GM23338 (cell line): Measurements from ENCODE around the gene C2CD5. TPM values are rescaled to one million over a fixed set of nuclear protein-coding genes. Genes with fewer than 3 reads are reported as not detected.

Experiments
- ATAC-seq: fragments of 200-7000 bp; cut with Tn5 transposase; 3 replicates; pipeline ENCODE4 v1.9.1; 2020
- DNase-seq: peaks from one replicate; pipeline ENCODE4 v3.0.0-alpha.2; 2015; ENCODE audit warnings: low spot score
- H2AFZ ChIP-seq: fragments of 200-600 bp; sonication (generic); 2 replicates; pipeline ENCODE4 v1.8.0; 2016; ENCODE audit warnings: antibody characterized with exemption, mild to moderate bottlenecking, moderate library complexity
- H3F3A ChIP-seq: fragments of 200-600 bp; sonication (generic); replicated peaks from 2 replicates; pipeline ENCODE4 v1.8.0; 2017; ENCODE audit warnings: antibody characterized with exemption, mixed run types, low read depth
- H3K27ac ChIP-seq: fragments of 200-600 bp; sonication (generic); 2 replicates; pipeline ENCODE4 v1.6.1; 2016; ENCODE audit warnings: low read depth
- H3K27me3 ChIP-seq: fragments of 200-600 bp; sonication (generic); 2 replicates; pipeline ENCODE4 v1.8.0; 2016; ENCODE audit warnings: mild to moderate bottlenecking, mixed run types, moderate library complexity; ENCODE audit not compliant: insufficient read depth
- H3K36me3 ChIP-seq: fragments of 200-600 bp; sonication (generic); 2 replicates; pipeline ENCODE4 v1.8.0; 2016; ENCODE audit warnings: mild to moderate bottlenecking; ENCODE audit not compliant: insufficient read depth
- H3K4me1 ChIP-seq: fragments of 200-600 bp; sonication (generic); 2 replicates; pipeline ENCODE4 v1.8.0; 2016; ENCODE audit warnings: mild to moderate bottlenecking, moderate library complexity; ENCODE audit not compliant: insufficient read depth
- H3K4me2 ChIP-seq: fragments of 200-600 bp; sonication (generic); 2 replicates; pipeline ENCODE4 v1.7.1; 2017; ENCODE audit warnings: mixed run types
- H3K4me3 ChIP-seq: fragments of 200-600 bp; sonication (generic); 2 replicates; pipeline ENCODE4 v1.6.1; 2016; ENCODE audit warnings: mixed run types
- H3K79me2 ChIP-seq: fragments of 200-600 bp; sonication (generic); replicated peaks from 2 replicates; pipeline ENCODE4 v1.8.0; 2017; ENCODE audit warnings: mild to moderate bottlenecking; ENCODE audit not compliant: insufficient read depth
- H3K9me2 ChIP-seq: fragments of 200-600 bp; sonication (generic); 2 replicates; pipeline ENCODE4 v1.8.0; 2017; ENCODE audit not compliant: insufficient read depth
- H4K20me1 ChIP-seq: fragments of 200-600 bp; sonication (generic); replicated peaks from 2 replicates; pipeline ENCODE4 v1.8.0; 2017; ENCODE audit warnings: mild to moderate bottlenecking; ENCODE audit not compliant: insufficient read depth
- H3K27ac Mint-ChIP-seq: 2 replicates; pipeline ENCODE4 v1.8.0; 2020; ENCODE audit warnings: inconsistent platforms, mild to moderate bottlenecking, moderate library complexity, mixed read lengths
- H3K27me3 Mint-ChIP-seq: 3 replicates; pipeline ENCODE4 v1.8.0; 2022; ENCODE audit warnings: low read depth, mild to moderate bottlenecking, moderate library complexity, mixed read lengths, inconsistent platforms; ENCODE audit not compliant: insufficient read depth, poor library complexity
- H3K36me3 Mint-ChIP-seq: 3 replicates; pipeline ENCODE4 v1.8.0; 2021; ENCODE audit warnings: low read depth, mild to moderate bottlenecking, inconsistent platforms, moderate library complexity, mixed read lengths
- H3K4me1 Mint-ChIP-seq: 3 replicates; pipeline ENCODE4 v1.8.0; 2020; ENCODE audit warnings: mild to moderate bottlenecking, inconsistent platforms, mixed read lengths
- H3K4me3 Mint-ChIP-seq: 3 replicates; pipeline ENCODE4 v1.8.0; 2021; ENCODE audit warnings: moderate library complexity, mild to moderate bottlenecking, inconsistent platforms, mixed read lengths
- H3K9me3 Mint-ChIP-seq: 3 replicates; pipeline ENCODE4 v1.8.0; 2020; ENCODE audit warnings: moderate library complexity, mild to moderate bottlenecking, inconsistent platforms, mixed read lengths
- CREB1 ChIP-seq: fragments of 250-450 bp; sonication (Bioruptor Pico); IDR thresholded peaks from 2 replicates; pipeline ENCODE4 v1.5.0; 2020; ENCODE audit warnings: low read depth, mild to moderate bottlenecking, moderate library complexity
- EZH2 ChIP-seq: fragments of 200-600 bp; sonication (generic); IDR thresholded peaks from one replicate; pipeline ENCODE4 v1.8.0; 2017; ENCODE audit warnings: antibody characterized with exemption, mild to moderate bottlenecking, low read depth; ENCODE audit not compliant: unreplicated experiment
- EZH2phosphoT487 ChIP-seq: fragments of 200-600 bp; sonication (generic); IDR thresholded peaks from one replicate; pipeline ENCODE4 v1.8.1; 2018; ENCODE audit warnings: antibody characterized with exemption; ENCODE audit not compliant: unreplicated experiment
- JUNB ChIP-seq: IDR thresholded peaks from one replicate; pipeline ENCODE4 v1.6.1; 2016; ENCODE audit warnings: antibody characterized with exemption; ENCODE audit not compliant: unreplicated experiment
- NANOG ChIP-seq: IDR thresholded peaks from 2 replicates; pipeline ENCODE4 v1.6.1; 2016; ENCODE audit warnings: antibody characterized with exemption, borderline replicate concordance
- POLR2AphosphoS5 ChIP-seq: IDR thresholded peaks from 2 replicates; pipeline ENCODE4 v1.6.1; 2016; ENCODE audit warnings: antibody characterized with exemption, low read depth
- STAT1 ChIP-seq: IDR thresholded peaks from one replicate; pipeline ENCODE4 v1.6.1; 2016; ENCODE audit warnings: antibody characterized with exemption; ENCODE audit not compliant: unreplicated experiment
- ZNF114 ChIP-seq: fragments of 250-450 bp; sonication (Bioruptor Pico); IDR thresholded peaks from 2 replicates; pipeline ENCODE4 v1.5.0; 2020; ENCODE audit warnings: mild to moderate bottlenecking, moderate library complexity
- ZNF331 ChIP-seq: fragments of 250-450 bp; sonication (Bioruptor Pico); IDR thresholded peaks from 2 replicates; pipeline ENCODE4 v1.5.0; 2020; ENCODE audit warnings: low read depth, mild to moderate bottlenecking, moderate library complexity
- polyA plus RNA-seq: library from polyadenylated mRNA; unstranded; fragments of >200 nt; fragmentation: Nextera tagmentation; extraction: Ambion mirVana; gene quantifications from 2 replicates; pipeline ENCODE4 v1.2.1, GENCODE V29; 2016
- total RNA-seq: library from RNA; depleted of rRNA; stranded (reverse); fragments of >200 nt; shearing (Covaris generic); gene quantifications from 2 replicates; pipeline ENCODE4 v1.2.3, GENCODE V29; 2014
- TF ChIP-seq, protein P1 (sequence below): IDR thresholded peaks from 2 replicates; pipeline ENCODE4 v1.6.1; 2016; ENCODE audit warnings: antibody characterized with exemption
- TF ChIP-seq, protein P2 (sequence below): IDR thresholded peaks from one replicate; pipeline ENCODE4 v1.6.1; 2018; ENCODE audit warnings: antibody characterized with exemption; ENCODE audit not compliant: unreplicated experiment
- TF ChIP-seq, protein P3 (sequence below), 2 experiments: fragments of 200-600 bp in 1 of 2; sonication (generic) in 1 of 2; conservative IDR thresholded peaks; 2 replicates each; pipeline versions ENCODE4 v1.5.1 to v1.6.1; 2016 to 2017; ENCODE audit warnings: antibody characterized with exemption in 2 of 2, low read depth in 2 of 2, mild to moderate bottlenecking in 2 of 2, moderate library complexity in 1 of 2
- TF ChIP-seq, protein P4 (sequence below): fragments of 250-450 bp; sonication (Bioruptor Pico); IDR thresholded peaks from 2 replicates; pipeline ENCODE4 v1.5.0; 2020; ENCODE audit warnings: mild to moderate bottlenecking, moderate library complexity

C2CD5 gene
- total and polyA plus RNA-seq, 2 experiments from 2014 or later: 22.0 to 68.6 TPM

DNA sequence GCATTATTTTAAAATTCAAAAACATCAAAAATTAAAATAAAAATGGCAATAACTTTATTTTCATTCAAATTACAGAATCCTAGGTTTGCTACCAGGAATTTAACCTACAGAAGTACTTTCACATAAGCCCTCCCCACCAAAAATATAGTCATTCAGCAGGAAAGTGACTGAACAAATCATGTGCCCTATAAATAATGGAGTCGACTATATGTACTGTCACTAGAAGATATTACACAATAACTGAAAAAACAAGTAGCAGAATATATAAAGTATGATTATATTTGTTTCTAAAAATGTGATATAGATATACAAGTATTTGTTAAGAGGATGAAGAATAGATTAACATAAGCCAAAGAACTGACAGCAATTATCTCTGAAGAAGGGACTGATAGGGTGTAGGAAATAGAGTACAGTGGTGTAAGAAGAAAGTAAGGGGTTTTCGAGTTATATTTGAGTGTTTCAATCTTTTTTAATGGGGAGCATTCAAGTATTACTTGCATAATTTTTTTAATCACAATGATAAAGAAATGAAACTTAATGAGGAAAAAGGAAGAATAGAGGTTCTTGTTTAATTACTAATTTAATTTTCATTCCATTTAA is 7.9 kb downstream of the C2CD5 start:
- H3K4me1 Mint-ChIP-seq: peaks cover 25% of the 10 kb centered on the region
- no peaks in the 10 kb centered on the region for H3K9me3 Mint-ChIP-seq
- no peaks in the 10 kb centered on the region for H4K20me1 ChIP-seq
- no peak overlapping the region for H3K4me2 ChIP-seq
- DNase-seq: no peak
- peaks cover 29% of the 10 kb centered on the region for H3K36me3 Mint-ChIP-seq
- no peaks in the 10 kb centered on the region for H3K27me3 Mint-ChIP-seq
- H3K36me3 ChIP-seq: peaks cover 8% of the 10 kb centered on the region; the same call in 1 of the 2 replicates
- no peak overlapping the region for H3K27ac ChIP-seq
- H3K4me3 ChIP-seq: no peak overlapping the region
- no peak overlapping the region for H2AFZ ChIP-seq
- peaks cover 19% of the 10 kb centered on the region for H3K4me1 ChIP-seq
- H3K27ac Mint-ChIP-seq: no peak overlapping the region
- H3K4me3 Mint-ChIP-seq: no peak overlapping the region
- no peaks in the 10 kb centered on the region for H3F3A ChIP-seq
- no peak for ATAC-seq
- TF ChIP-seq JUNB (no peak), EZH2 (no peak), CREB1 (no peak), ZNF331 (CRISPR knock-in tag) (no peak), STAT1 (no peak), POLR2AphosphoS5 (no peak), EZH2phosphoT487 (no peak), NANOG (no peak), ZNF114 (no peak)
- TF ChIP-seq, protein P1, sequence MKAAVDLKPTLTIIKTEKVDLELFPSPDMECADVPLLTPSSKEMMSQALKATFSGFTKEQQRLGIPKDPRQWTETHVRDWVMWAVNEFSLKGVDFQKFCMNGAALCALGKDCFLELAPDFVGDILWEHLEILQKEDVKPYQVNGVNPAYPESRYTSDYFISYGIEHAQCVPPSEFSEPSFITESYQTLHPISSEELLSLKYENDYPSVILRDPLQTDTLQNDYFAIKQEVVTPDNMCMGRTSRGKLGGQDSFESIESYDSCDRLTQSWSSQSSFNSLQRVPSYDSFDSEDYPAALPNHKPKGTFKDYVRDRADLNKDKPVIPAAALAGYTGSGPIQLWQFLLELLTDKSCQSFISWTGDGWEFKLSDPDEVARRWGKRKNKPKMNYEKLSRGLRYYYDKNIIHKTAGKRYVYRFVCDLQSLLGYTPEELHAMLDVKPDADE: no peak
- TF ChIP-seq, protein P2, sequence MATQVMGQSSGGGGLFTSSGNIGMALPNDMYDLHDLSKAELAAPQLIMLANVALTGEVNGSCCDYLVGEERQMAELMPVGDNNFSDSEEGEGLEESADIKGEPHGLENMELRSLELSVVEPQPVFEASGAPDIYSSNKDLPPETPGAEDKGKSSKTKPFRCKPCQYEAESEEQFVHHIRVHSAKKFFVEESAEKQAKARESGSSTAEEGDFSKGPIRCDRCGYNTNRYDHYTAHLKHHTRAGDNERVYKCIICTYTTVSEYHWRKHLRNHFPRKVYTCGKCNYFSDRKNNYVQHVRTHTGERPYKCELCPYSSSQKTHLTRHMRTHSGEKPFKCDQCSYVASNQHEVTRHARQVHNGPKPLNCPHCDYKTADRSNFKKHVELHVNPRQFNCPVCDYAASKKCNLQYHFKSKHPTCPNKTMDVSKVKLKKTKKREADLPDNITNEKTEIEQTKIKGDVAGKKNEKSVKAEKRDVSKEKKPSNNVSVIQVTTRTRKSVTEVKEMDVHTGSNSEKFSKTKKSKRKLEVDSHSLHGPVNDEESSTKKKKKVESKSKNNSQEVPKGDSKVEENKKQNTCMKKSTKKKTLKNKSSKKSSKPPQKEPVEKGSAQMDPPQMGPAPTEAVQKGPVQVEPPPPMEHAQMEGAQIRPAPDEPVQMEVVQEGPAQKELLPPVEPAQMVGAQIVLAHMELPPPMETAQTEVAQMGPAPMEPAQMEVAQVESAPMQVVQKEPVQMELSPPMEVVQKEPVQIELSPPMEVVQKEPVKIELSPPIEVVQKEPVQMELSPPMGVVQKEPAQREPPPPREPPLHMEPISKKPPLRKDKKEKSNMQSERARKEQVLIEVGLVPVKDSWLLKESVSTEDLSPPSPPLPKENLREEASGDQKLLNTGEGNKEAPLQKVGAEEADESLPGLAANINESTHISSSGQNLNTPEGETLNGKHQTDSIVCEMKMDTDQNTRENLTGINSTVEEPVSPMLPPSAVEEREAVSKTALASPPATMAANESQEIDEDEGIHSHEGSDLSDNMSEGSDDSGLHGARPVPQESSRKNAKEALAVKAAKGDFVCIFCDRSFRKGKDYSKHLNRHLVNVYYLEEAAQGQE: no peak
- TF ChIP-seq, protein P3, sequence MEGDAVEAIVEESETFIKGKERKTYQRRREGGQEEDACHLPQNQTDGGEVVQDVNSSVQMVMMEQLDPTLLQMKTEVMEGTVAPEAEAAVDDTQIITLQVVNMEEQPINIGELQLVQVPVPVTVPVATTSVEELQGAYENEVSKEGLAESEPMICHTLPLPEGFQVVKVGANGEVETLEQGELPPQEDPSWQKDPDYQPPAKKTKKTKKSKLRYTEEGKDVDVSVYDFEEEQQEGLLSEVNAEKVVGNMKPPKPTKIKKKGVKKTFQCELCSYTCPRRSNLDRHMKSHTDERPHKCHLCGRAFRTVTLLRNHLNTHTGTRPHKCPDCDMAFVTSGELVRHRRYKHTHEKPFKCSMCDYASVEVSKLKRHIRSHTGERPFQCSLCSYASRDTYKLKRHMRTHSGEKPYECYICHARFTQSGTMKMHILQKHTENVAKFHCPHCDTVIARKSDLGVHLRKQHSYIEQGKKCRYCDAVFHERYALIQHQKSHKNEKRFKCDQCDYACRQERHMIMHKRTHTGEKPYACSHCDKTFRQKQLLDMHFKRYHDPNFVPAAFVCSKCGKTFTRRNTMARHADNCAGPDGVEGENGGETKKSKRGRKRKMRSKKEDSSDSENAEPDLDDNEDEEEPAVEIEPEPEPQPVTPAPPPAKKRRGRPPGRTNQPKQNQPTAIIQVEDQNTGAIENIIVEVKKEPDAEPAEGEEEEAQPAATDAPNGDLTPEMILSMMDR (conservative IDR thresholded peaks at IDR 0.05; ENCODE audit: low read depth in 2 of 2): no peak
- TF ChIP-seq, protein P4, sequence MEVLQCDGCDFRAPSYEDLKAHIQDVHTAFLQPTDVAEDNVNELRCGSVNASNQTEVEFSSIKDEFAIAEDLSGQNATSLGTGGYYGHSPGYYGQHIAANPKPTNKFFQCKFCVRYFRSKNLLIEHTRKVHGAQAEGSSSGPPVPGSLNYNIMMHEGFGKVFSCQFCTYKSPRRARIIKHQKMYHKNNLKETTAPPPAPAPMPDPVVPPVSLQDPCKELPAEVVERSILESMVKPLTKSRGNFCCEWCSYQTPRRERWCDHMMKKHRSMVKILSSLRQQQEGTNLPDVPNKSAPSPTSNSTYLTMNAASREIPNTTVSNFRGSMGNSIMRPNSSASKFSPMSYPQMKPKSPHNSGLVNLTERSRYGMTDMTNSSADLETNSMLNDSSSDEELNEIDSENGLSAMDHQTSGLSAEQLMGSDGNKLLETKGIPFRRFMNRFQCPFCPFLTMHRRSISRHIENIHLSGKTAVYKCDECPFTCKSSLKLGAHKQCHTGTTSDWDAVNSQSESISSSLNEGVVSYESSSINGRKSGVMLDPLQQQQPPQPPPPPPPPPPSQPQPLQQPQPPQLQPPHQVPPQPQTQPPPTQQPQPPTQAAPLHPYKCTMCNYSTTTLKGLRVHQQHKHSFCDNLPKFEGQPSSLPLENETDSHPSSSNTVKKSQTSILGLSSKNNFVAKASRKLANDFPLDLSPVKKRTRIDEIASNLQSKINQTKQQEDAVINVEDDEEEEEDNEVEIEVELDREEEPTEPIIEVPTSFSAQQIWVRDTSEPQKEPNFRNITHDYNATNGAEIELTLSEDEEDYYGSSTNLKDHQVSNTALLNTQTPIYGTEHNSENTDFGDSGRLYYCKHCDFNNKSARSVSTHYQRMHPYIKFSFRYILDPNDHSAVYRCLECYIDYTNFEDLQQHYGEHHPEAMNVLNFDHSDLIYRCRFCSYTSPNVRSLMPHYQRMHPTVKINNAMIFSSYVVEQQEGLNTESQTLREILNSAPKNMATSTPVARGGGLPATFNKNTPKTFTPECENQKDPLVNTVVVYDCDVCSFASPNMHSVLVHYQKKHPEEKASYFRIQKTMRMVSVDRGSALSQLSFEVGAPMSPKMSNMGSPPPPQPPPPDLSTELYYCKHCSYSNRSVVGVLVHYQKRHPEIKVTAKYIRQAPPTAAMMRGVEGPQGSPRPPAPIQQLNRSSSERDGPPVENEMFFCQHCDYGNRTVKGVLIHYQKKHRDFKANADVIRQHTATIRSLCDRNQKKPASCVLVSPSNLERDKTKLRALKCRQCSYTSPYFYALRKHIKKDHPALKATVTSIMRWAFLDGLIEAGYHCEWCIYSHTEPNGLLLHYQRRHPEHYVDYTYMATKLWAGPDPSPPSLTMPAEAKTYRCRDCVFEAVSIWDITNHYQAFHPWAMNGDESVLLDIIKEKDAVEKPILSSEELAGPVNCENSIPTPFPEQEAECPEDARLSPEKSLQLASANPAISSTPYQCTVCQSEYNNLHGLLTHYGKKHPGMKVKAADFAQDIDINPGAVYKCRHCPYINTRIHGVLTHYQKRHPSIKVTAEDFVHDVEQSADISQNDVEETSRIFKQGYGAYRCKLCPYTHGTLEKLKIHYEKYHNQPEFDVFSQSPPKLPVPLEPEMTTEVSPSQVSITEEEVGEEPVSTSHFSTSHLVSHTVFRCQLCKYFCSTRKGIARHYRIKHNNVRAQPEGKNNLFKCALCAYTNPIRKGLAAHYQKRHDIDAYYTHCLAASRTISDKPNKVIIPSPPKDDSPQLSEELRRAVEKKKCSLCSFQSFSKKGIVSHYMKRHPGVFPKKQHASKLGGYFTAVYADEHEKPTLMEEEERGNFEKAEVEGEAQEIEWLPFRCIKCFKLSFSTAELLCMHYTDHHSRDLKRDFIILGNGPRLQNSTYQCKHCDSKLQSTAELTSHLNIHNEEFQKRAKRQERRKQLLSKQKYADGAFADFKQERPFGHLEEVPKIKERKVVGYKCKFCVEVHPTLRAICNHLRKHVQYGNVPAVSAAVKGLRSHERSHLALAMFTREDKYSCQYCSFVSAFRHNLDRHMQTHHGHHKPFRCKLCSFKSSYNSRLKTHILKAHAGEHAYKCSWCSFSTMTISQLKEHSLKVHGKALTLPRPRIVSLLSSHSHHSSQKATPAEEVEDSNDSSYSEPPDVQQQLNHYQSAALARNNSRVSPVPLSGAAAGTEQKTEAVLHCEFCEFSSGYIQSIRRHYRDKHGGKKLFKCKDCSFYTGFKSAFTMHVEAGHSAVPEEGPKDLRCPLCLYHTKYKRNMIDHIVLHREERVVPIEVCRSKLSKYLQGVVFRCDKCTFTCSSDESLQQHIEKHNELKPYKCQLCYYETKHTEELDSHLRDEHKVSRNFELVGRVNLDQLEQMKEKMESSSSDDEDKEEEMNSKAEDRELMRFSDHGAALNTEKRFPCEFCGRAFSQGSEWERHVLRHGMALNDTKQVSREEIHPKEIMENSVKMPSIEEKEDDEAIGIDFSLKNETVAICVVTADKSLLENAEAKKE (CRISPR knock-in tag): no peak
- H3K9me2 ChIP-seq: no peaks in the 10 kb centered on the region
- H3K79me2 ChIP-seq: peaks cover 47% of the 10 kb centered on the region
- H3K27me3 ChIP-seq: no peaks in the 10 kb centered on the region
